ENCODE data around the gene OR6J1.
"Not testable (repeated sequence)": the region's sequence is repeated elsewhere in the genome, so short reads cannot be mapped to it uniquely, and the experiment has no call there.

Gene OR6J1

GRCh38 chr14:22650960-22651521 is 6.9 kb upstream of the OR6J1 start:
- no peak for DNase-seq (ENCODE audit: low spot score)

GRCh38 chr14:22650046-22650739 is 6.0 kb upstream of the OR6J1 start:
- no peak for DNase-seq (ENCODE audit: low spot score)

GRCh38 chr14:22648506-22648905 is 4.4 kb upstream of the OR6J1 start:
- DNase-seq (ENCODE audit: low spot score), result no peak

GRCh38 chr14:22646570-22647254 is 2.6 kb upstream of the OR6J1 start:
- no peak for DNase-seq (ENCODE audit: low spot score)

GRCh38 chr14:22641846-22642245 is 2.3 kb downstream of the OR6J1 start:
- no peak for DNase-seq (ENCODE audit: low spot score)

- no peak for DNase-seq (ENCODE audit: low spot score)
Observed at GRCh38 chr14:22640192-22640591, 4.0 kb downstream of the OR6J1 start.

GRCh38 chr14:22635980-22636379 is 8.2 kb downstream of the OR6J1 start:
- DNase-seq (ENCODE audit: low spot score), result not testable (repeated sequence)

GRCh38 chr14:22634233-22634900 is 9.8 kb downstream of the OR6J1 start:
- no peak for DNase-seq (ENCODE audit: low spot score)

GRCh38 chr14:22630486-22630885 is 13.7 kb downstream of the OR6J1 start:
- DNase-seq (ENCODE audit: low spot score), result no peak

GRCh38 chr14:22630066-22630465 is 14.1 kb downstream of the OR6J1 start:
- DNase-seq (ENCODE audit: low spot score), result no peak

- no peak for DNase-seq (ENCODE audit: low spot score)
Observed at GRCh38 chr14:22629361-22629760, 14.8 kb downstream of the OR6J1 start.

- DNase-seq (ENCODE audit: low spot score), result no peak
Observed at GRCh38 chr14:22627506-22628263, 16.5 kb downstream of the OR6J1 start.

- no peak for DNase-seq (ENCODE audit: low spot score)
Observed at GRCh38 chr14:22626590-22626989, 17.6 kb downstream of the OR6J1 start.

- no peak for DNase-seq (ENCODE audit: low spot score)
Observed at GRCh38 chr14:22623047-22623446, 21.1 kb downstream of the OR6J1 start.

- no peak for DNase-seq (ENCODE audit: low spot score)
Observed at GRCh38 chr14:22622255-22622654, 21.9 kb downstream of the OR6J1 start.

GRCh38 chr14:22615765-22616164 is 28.4 kb downstream of the OR6J1 start:
- DNase-seq (ENCODE audit: low spot score), result not testable (repeated sequence)

GRCh38 chr14:22614240-22614799 is 29.8 kb downstream of the OR6J1 start:
- no peak for DNase-seq (ENCODE audit: low spot score)

- no peak for DNase-seq (ENCODE audit: low spot score)
Observed at GRCh38 chr14:22613736-22614239, 30.4 kb downstream of the OR6J1 start.

- no peak for DNase-seq (ENCODE audit: low spot score)
Observed at GRCh38 chr14:22613106-22613695, 31.0 kb downstream of the OR6J1 start.

GRCh38 chr14:22610931-22611330 is 33.2 kb downstream of the OR6J1 start:
- no peak for DNase-seq (ENCODE audit: low spot score)

- no peak for DNase-seq (ENCODE audit: low spot score)
Observed at GRCh38 chr14:22607291-22607690, 36.9 kb downstream of the OR6J1 start.
